H1 (cell line): ENCODE results near the gene SLC9A7. TPM values are rescaled to one million over a fixed set of nuclear protein-coding genes. Genes with fewer than 3 reads are reported as not detected.

Source experiments
- CTCF ChIA-PET: fragments of 300-600 bp; sonication (Branson Sonifier 250); formaldehyde crosslinking; loops from one replicate; lab custom pipeline; 2021; ENCODE audit not compliant: partially characterized antibody; lab: Charles Lee
- POLR2A ChIA-PET: fragments of 300-600 bp; sonication (Branson Sonifier 250); formaldehyde crosslinking; loops from one replicate; lab custom pipeline; 2021; ENCODE audit warnings: inconsistent platforms; ENCODE audit not compliant: partially characterized antibody; lab: Charles Lee
- DNase-seq, 2 experiments: peaks; one replicate each; pipeline versions ENCODE4 v3.0.0 to v3.0.0-alpha.2; 2010 to 2022; ENCODE audit warnings: low spot score in 2 of 2, low read depth in 1 of 2, mixed read lengths in 1 of 2
- FAIRE-seq: peaks from 2 replicates; lab custom pipeline; 2011; peaks lifted over from hg19 to GRCh38; lab: Jason Lieb, UNC
- H2AFZ ChIP-seq: 2 replicates; pipeline ENCODE4 v1.8.1; 2012; ENCODE audit warnings: low read length, inconsistent platforms
- H2AK5ac ChIP-seq: 2 replicates; pipeline ENCODE4 v1.6.1; 2013; ENCODE audit warnings: low read depth, low read length
- H2BK120ac ChIP-seq: replicated peaks from 2 replicates; pipeline ENCODE3; 2013; ENCODE audit warnings: low read depth, low read length, inconsistent platforms
- H2BK12ac ChIP-seq: 2 replicates; pipeline ENCODE4 v1.6.1; 2013; ENCODE audit warnings: low read depth, low read length
- H2BK15ac ChIP-seq: 2 replicates; pipeline ENCODE4 v1.6.1; 2013; ENCODE audit warnings: low read length
- H2BK20ac ChIP-seq: 2 replicates; pipeline ENCODE4 v1.6.1; 2013; ENCODE audit warnings: low read length
- H2BK5ac ChIP-seq: 2 replicates; pipeline ENCODE4 v1.6.1; 2013; ENCODE audit warnings: low read depth, low read length
- H3K14ac ChIP-seq: 2 replicates; pipeline ENCODE4 v1.6.1; 2013; ENCODE audit warnings: inconsistent platforms; ENCODE audit not compliant: insufficient read length
- H3K18ac ChIP-seq: 2 replicates; pipeline ENCODE4 v1.6.1; 2013; ENCODE audit warnings: low read length; ENCODE audit errors: extremely low read depth
- H3K23ac ChIP-seq: 2 replicates; pipeline ENCODE4 v1.6.1; 2013; ENCODE audit warnings: inconsistent platforms; ENCODE audit not compliant: insufficient read length
- H3K23me2 ChIP-seq: 2 replicates; pipeline ENCODE4 v1.6.1; 2013; ENCODE audit warnings: low read depth, low read length
- H3K27ac ChIP-seq: 2 replicates; pipeline ENCODE4 v1.6.1; 2011; ENCODE audit warnings: low read depth, low read length, inconsistent platforms
- H3K27me3 ChIP-seq, 4 experiments: replicated peaks in 1 of 4; 1 replicate in 1 of 4; 2 replicates in 3 of 4; pipeline versions ENCODE4 v1.6.1 to v1.8.1; 2011 to 2013; ENCODE audit warnings: low read length in 3 of 4, mild to moderate bottlenecking in 3 of 4, inconsistent platforms in 2 of 4, mixed read lengths in 2 of 4, moderate library complexity in 1 of 4; ENCODE audit not compliant: control insufficient read depth in 3 of 4, insufficient read depth in 3 of 4; ENCODE audit errors: extremely low read depth in 1 of 4
- H3K36me3 ChIP-seq, 4 experiments: 2 replicates each; pipeline versions ENCODE4 v1.6.1 to v1.8.1; 2011 to 2013; ENCODE audit warnings: mild to moderate bottlenecking in 4 of 4, low read length in 3 of 4, moderate library complexity in 2 of 4, control low read depth in 1 of 4, inconsistent platforms in 1 of 4; ENCODE audit not compliant: insufficient read depth in 4 of 4, control insufficient read depth in 2 of 4
- H3K4ac ChIP-seq: replicated peaks from 2 replicates; pipeline ENCODE3; 2013; ENCODE audit warnings: low read length, low read depth, mixed read lengths, inconsistent platforms; ENCODE audit not compliant: insufficient read length
- H3K4me1 ChIP-seq, 4 experiments: replicated peaks in 1 of 4; 1 replicate in 1 of 4; 2 replicates in 3 of 4; pipeline versions ENCODE4 v1.6.1 to v1.8.1; 2011 to 2013; ENCODE audit warnings: low read length in 3 of 4, inconsistent platforms in 2 of 4, mixed read lengths in 1 of 4; ENCODE audit not compliant: insufficient read depth in 4 of 4, control insufficient read depth in 3 of 4
- H3K4me2 ChIP-seq, 2 experiments: 2 replicates each; pipeline versions ENCODE4 v1.6.1 to v1.8.1; 2011 to 2013; ENCODE audit warnings: low read depth in 2 of 2, low read length in 2 of 2, control low read depth in 1 of 2, inconsistent platforms in 1 of 2, mild to moderate bottlenecking in 1 of 2; ENCODE audit not compliant: insufficient read depth in 1 of 2
- H3K4me3 ChIP-seq, 4 experiments: fragments of 200-600, 300-600 bp in 1 of 4; sonication (generic), shearing (Covaris generic), sonication (Bioruptor Twin) in 1 of 4; 2 replicates each; pipeline versions ENCODE4 v1.5.1 to v1.8.1; 2011 to 2016; ENCODE audit warnings: low read length in 4 of 4, low read depth in 3 of 4, control low read depth in 2 of 4, inconsistent platforms in 2 of 4, mild to moderate bottlenecking in 2 of 4, mixed read lengths in 1 of 4, moderate library complexity in 1 of 4; ENCODE audit not compliant: insufficient read depth in 2 of 4; ENCODE audit errors: extremely low read depth in 1 of 4
- H3K56ac ChIP-seq: replicated peaks from 2 replicates; pipeline ENCODE3; 2013; ENCODE audit warnings: low read depth, mild to moderate bottlenecking, mixed read lengths, low read length, inconsistent platforms; ENCODE audit not compliant: insufficient read length
- H3K79me1 ChIP-seq: 2 replicates; pipeline ENCODE4 v1.6.1; 2013; ENCODE audit warnings: low read depth, low read length, control low read depth
- H3K79me2 ChIP-seq, 2 experiments: 2 replicates each; pipeline versions ENCODE4 v1.6.1 to v1.8.1; 2012 to 2013; ENCODE audit warnings: low read length in 2 of 2, mild to moderate bottlenecking in 2 of 2, inconsistent platforms in 1 of 2; ENCODE audit not compliant: insufficient read depth in 2 of 2, control insufficient read depth in 1 of 2
- H3K9ac ChIP-seq, 4 experiments: replicated peaks in 1 of 4; 1 replicate in 1 of 4; 2 replicates in 3 of 4; pipeline versions ENCODE4 v1.6.1 to v1.8.1; 2011 to 2013; ENCODE audit warnings: low read depth in 3 of 4, low read length in 3 of 4, control low read depth in 2 of 4, mild to moderate bottlenecking in 2 of 4, moderate library complexity in 2 of 4, inconsistent platforms in 1 of 4; ENCODE audit errors: extremely low read depth in 1 of 4
- H3K9me3 ChIP-seq, 2 experiments: 2 replicates each; pipeline versions ENCODE4 v1.6.1 to v1.8.1; 2012 to 2013; ENCODE audit warnings: mild to moderate bottlenecking in 2 of 2, moderate library complexity in 2 of 2, control low read depth in 1 of 2, inconsistent platforms in 1 of 2, low read depth in 1 of 2, low read length in 1 of 2, mixed read lengths in 1 of 2; ENCODE audit not compliant: insufficient read depth in 2 of 2
- H4K20me1 ChIP-seq, 2 experiments: replicated peaks in 1 of 2; 2 replicates each; pipeline versions ENCODE3 to v1.8.1; 2011 to 2013; ENCODE audit warnings: inconsistent platforms in 2 of 2, low read length in 2 of 2, mild to moderate bottlenecking in 1 of 2; ENCODE audit not compliant: insufficient read depth in 2 of 2, control insufficient read depth in 1 of 2
- H4K5ac ChIP-seq: 2 replicates; pipeline ENCODE4 v1.6.1; 2013; ENCODE audit warnings: low read length, low read depth, mixed read lengths, inconsistent platforms; ENCODE audit not compliant: insufficient read length
- H4K8ac ChIP-seq: 2 replicates; pipeline ENCODE4 v1.8.0; 2013; ENCODE audit warnings: mild to moderate bottlenecking, moderate library complexity, low read length, inconsistent platforms; ENCODE audit not compliant: insufficient read depth; ENCODE audit errors: extremely low read depth
- H4K91ac ChIP-seq: replicated peaks from 2 replicates; pipeline ENCODE3; 2013; ENCODE audit warnings: low read length, mixed read lengths, inconsistent platforms; ENCODE audit not compliant: insufficient read length
- ATF3 ChIP-seq: IDR thresholded peaks from 2 replicates; pipeline ENCODE4 v1.6.1; 2011; ENCODE audit warnings: low read depth, mild to moderate bottlenecking, low read length; ENCODE audit not compliant: insufficient read depth
- CHD1 ChIP-seq: IDR thresholded peaks from 2 replicates; pipeline ENCODE4 v1.6.1; 2012; ENCODE audit warnings: low read depth, low read length, improper control_type of control experiment
- CREB1 ChIP-seq: IDR thresholded peaks from 2 replicates; pipeline ENCODE4 v1.6.1; 2012; ENCODE audit warnings: inconsistent platforms
- EGR1 ChIP-seq: IDR thresholded peaks from 2 replicates; pipeline ENCODE4 v1.6.1; 2011; ENCODE audit warnings: low read depth, low read length, borderline replicate concordance
- KDM5A ChIP-seq: fragments of 200-600 bp; IDR thresholded peaks from 2 replicates; pipeline ENCODE4 v1.7.1; 2012; ENCODE audit warnings: mild to moderate bottlenecking, low read length, inconsistent platforms, mixed read lengths
- MAX ChIP-seq: IDR thresholded peaks from 2 replicates; pipeline ENCODE4 v1.6.1; 2012; ENCODE audit warnings: inconsistent platforms
- NANOG ChIP-seq: IDR thresholded peaks from 2 replicates; pipeline ENCODE4 v1.6.1; 2011; ENCODE audit warnings: low read length, low read depth, mild to moderate bottlenecking, inconsistent platforms; ENCODE audit not compliant: insufficient read depth, poor library complexity, severe bottlenecking
- NRF1 ChIP-seq: IDR thresholded peaks from 2 replicates; pipeline ENCODE4 v1.6.1; 2011; ENCODE audit warnings: mild to moderate bottlenecking, low read depth, low read length, improper control_type of control experiment
- POLR2AphosphoS5 ChIP-seq: IDR thresholded peaks from 2 replicates; pipeline ENCODE4 v1.6.1; 2011; ENCODE audit warnings: low read depth, low read length
- RFX5 ChIP-seq: IDR thresholded peaks from 2 replicates; pipeline ENCODE4 v1.6.1; 2011; ENCODE audit warnings: low read depth, low read length, improper control_type of control experiment, borderline replicate concordance
- TAF1 ChIP-seq: IDR thresholded peaks from 2 replicates; pipeline ENCODE4 v1.6.1; 2011; ENCODE audit warnings: mild to moderate bottlenecking, low read depth, low read length
- WGBS, 2 experiments: shearing (Covaris generic) in 1 of 2; methylation state at CpG; one replicate each; pipeline versions ENCODE4 v1.1.6 to v1.1.7; 2013 to 2015; ENCODE audit warnings: low lambda C conversion rate in 2 of 2, mixed read lengths in 2 of 2, inconsistent platforms in 1 of 2, low coverage in 1 of 2, missing lambda C conversion rate in 1 of 2; ENCODE audit not compliant: insufficient replicate concordance in 2 of 2, insufficient coverage in 1 of 2, insufficient read length in 1 of 2; ENCODE audit errors: extremely low coverage in 1 of 2, missing lambda C conversion rate in 1 of 2; 5-methylcytosine and 5-hydroxymethylcytosine counted together
- polyA plus RNA-seq, 7 experiments: library from polyadenylated mRNA; depleted of rRNA in 3 of 7; stranded (reverse) in 5 of 7; unstranded in 2 of 7; fragments of >200 nt in 5 of 7; fragments of 200-250 nt in 2 of 7; gene quantifications; 1 replicate in 5 of 7; 2 replicates in 1 of 7; 4 replicates in 1 of 7; pipeline versions ENCODE4 v1.2.1 to v1.2.3, GENCODE V29; 2011 to 2013; ENCODE audit warnings: missing spikeins in 2 of 7, mixed read lengths in 2 of 7
- total RNA-seq: library from RNA; stranded (reverse); fragmentation: NEBNext Ultra II Directional; extraction: Animal tissue kit (Norgen Biotek cat#: 25700); gene quantifications from 2 replicates; pipeline ENCODE4 v1.2.1, GENCODE V29; 2021
- TF ChIP-seq, protein P1 (sequence below): IDR thresholded peaks from 2 replicates; pipeline ENCODE4 v1.6.1; 2012; ENCODE audit warnings: low read length, inconsistent platforms

SLC9A7 gene
- total and polyA plus RNA-seq, 2 of the 8 experiments (the other 6 are each of a cell fraction or from before 2014, with no cell fraction given), result 6.7 to 17.2 TPM

DNA sequence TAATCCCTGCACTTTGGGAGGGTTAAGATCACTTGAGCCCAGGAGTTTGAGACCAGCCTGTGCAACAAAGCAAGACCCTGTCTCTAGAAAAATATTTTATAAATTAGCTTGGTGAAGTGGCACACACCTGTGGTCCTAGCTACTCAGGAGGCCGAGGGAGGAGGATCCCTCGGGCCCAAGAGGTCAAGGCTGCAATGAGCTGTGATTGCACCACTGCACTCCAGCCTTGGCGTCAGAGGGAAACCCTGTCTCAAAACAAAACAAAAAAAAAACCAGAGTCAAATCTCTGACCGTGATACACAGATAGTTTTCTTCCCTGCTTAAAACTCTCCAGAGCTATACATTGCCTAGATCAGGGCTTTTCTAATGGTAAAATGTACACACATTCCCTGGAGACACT, 131.9 kb downstream of the SLC9A7 start:
- Histone ChIP-seq H3K27ac (no peak overlapping the region), H2BK15ac (no peak overlapping the region), H2BK12ac (no peak overlapping the region), H3K14ac (no peak overlapping the region), H3K79me2 (no peaks in the 10 kb centered on the region), H4K20me1 (peaks cover 0 to 1% of the 10 kb centered on the region in 2 experiments), H3K4me2 (no peak overlapping the region), H3K36me3 (peaks cover 0 to 5% (median 0%) of the 10 kb centered on the region in 4 experiments; a peak in 1 of 8 replicates), H3K79me1 (no peaks in the 10 kb centered on the region), H3K4me1 (peaks cover 0 to 5% (median 2%) of the 10 kb centered on the region in 4 experiments; a peak in 2 of 7 replicates), H3K23me2 (no peaks in the 10 kb centered on the region), H3K9me3 (no peaks in the 10 kb centered on the region), H3K9ac (0 out of 7 replicates have a peak overlapping the region, but pooled peaks of 1 of the 4 experiments have one; percentile 40), H4K5ac (no peak overlapping the region), H2BK20ac (no peak overlapping the region), H3K23ac (no peak overlapping the region), H2BK120ac (no peak overlapping the region), H2AK5ac (no peak overlapping the region), H4K91ac (no peak overlapping the region), H3K56ac (no peak overlapping the region), H3K18ac (no peak overlapping the region), H3K4me3 (no peak overlapping the region), H4K8ac (no peak overlapping the region), H2AFZ (no peak overlapping the region), H3K4ac (no peak overlapping the region), H2BK5ac (no peak overlapping the region), H3K27me3 (no peaks in the 10 kb centered on the region)
- 93% methylated on average over 4 of the region's 4 CpGs; no CpG with 5 or more reads in 1 of the 2 experiments for WGBS, 2 experiments
- DNase-seq (no peak), FAIRE-seq (no peak)
- POLR2A ChIA-PET, result no interaction called here
- CTCF ChIA-PET, result interaction anchor here (0.5 kb wide), 1 partner anchor 290 kb away, joined by 3 read pairs; no protein-coding TSS in a partner anchor
- TF ChIP-seq CHD1, result no peak
- no peak for TF ChIP-seq MAX
- no peak for TF ChIP-seq ATF3
- TF ChIP-seq NANOG, result no peak
- TF ChIP-seq TAF1, result no peak
- no peak for TF ChIP-seq CREB1
- TF ChIP-seq, protein P1, sequence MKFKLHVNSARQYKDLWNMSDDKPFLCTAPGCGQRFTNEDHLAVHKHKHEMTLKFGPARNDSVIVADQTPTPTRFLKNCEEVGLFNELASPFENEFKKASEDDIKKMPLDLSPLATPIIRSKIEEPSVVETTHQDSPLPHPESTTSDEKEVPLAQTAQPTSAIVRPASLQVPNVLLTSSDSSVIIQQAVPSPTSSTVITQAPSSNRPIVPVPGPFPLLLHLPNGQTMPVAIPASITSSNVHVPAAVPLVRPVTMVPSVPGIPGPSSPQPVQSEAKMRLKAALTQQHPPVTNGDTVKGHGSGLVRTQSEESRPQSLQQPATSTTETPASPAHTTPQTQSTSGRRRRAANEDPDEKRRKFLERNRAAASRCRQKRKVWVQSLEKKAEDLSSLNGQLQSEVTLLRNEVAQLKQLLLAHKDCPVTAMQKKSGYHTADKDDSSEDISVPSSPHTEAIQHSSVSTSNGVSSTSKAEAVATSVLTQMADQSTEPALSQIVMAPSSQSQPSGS, result no peak
- no peak for TF ChIP-seq KDM5A
- TF ChIP-seq POLR2AphosphoS5, result no peak
- no peak for TF ChIP-seq RFX5
- TF ChIP-seq NRF1, result no peak
- TF ChIP-seq EGR1, result no peak
